ENCODE results near the gene NIPAL3. TPM values are rescaled to one million over a fixed set of nuclear protein-coding genes. Genes with fewer than 3 reads are reported as not detected.
"Not testable (repeated sequence)": the region's sequence is repeated elsewhere in the genome, so short reads cannot be mapped to it uniquely, and the experiment has no call there.

NIPAL3 gene
- total RNA-seq, 1 experiment from 2014 or later, result 11.2 TPM

DNA sequence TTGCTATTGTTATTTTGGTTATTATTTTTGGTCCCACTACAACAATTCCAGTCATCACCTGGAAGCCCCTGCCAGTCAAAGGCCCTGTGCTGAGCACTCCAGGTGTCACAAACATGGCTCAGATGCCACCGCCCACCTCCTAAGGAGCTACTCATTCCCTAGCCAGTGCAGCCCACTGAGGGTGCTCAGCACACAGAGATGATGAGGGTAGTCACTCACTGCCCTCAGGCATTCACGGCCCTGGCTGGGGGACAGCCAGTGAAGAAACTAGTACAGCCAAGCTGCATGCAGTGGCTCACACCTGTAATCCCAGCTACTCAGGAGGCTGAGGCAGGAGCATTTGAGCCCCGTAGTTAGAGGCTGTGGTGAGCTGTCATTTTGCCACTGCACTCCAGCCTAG lies 42.3 kb downstream of the NIPAL3 start:
- H3K27me3 Mint-ChIP-seq (ENCODE audit: low read depth), result no peaks in the 10 kb centered on the region
- no peak for ATAC-seq
- no peak overlapping the region for H3K4me3 Mint-ChIP-seq
- H3K4me1 Mint-ChIP-seq, result peaks cover 6% of the 10 kb centered on the region
- H3K36me3 Mint-ChIP-seq, result peaks cover 16% of the 10 kb centered on the region
- ChIA-PET CTCF (interaction anchor here (0.7 to 1.0 kb wide), 3 partner anchors 20 to 129 kb away, joined by 3 read pairs; partner anchors contain the start of gene NIPAL3), POLR2A (interaction anchor here (0.7 kb wide), 1 partner anchor 287 kb away, joined by 4 read pairs; the partner anchor contains the start of gene CLIC4)
- TF ChIP-seq, protein P1, sequence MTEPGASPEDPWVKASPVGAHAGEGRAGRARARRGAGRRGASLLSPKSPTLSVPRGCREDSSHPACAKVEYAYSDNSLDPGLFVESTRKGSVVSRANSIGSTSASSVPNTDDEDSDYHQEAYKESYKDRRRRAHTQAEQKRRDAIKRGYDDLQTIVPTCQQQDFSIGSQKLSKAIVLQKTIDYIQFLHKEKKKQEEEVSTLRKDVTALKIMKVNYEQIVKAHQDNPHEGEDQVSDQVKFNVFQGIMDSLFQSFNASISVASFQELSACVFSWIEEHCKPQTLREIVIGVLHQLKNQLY (CRISPR knock-in tag; IDR thresholded peaks at IDR 0.05), result no peak
- TF ChIP-seq, protein P2, sequence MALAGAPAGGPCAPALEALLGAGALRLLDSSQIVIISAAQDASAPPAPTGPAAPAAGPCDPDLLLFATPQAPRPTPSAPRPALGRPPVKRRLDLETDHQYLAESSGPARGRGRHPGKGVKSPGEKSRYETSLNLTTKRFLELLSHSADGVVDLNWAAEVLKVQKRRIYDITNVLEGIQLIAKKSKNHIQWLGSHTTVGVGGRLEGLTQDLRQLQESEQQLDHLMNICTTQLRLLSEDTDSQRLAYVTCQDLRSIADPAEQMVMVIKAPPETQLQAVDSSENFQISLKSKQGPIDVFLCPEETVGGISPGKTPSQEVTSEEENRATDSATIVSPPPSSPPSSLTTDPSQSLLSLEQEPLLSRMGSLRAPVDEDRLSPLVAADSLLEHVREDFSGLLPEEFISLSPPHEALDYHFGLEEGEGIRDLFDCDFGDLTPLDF (CRISPR knock-in tag; IDR thresholded peaks at IDR 0.05), result no peak
- TF ChIP-seq, protein P3, sequence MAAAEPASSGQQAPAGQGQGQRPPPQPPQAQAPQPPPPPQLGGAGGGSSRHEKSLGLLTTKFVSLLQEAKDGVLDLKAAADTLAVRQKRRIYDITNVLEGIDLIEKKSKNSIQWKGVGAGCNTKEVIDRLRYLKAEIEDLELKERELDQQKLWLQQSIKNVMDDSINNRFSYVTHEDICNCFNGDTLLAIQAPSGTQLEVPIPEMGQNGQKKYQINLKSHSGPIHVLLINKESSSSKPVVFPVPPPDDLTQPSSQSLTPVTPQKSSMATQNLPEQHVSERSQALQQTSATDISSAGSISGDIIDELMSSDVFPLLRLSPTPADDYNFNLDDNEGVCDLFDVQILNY (CRISPR knock-in tag; IDR thresholded peaks at IDR 0.05), result no peak
- no peak for TF ChIP-seq JAZF1 (CRISPR knock-in tag; IDR thresholded peaks at IDR 0.05)
- no peak for TF ChIP-seq GTF2I (CRISPR knock-in tag; conservative IDR thresholded peaks at IDR 0.05)
- TF ChIP-seq, protein P4, sequence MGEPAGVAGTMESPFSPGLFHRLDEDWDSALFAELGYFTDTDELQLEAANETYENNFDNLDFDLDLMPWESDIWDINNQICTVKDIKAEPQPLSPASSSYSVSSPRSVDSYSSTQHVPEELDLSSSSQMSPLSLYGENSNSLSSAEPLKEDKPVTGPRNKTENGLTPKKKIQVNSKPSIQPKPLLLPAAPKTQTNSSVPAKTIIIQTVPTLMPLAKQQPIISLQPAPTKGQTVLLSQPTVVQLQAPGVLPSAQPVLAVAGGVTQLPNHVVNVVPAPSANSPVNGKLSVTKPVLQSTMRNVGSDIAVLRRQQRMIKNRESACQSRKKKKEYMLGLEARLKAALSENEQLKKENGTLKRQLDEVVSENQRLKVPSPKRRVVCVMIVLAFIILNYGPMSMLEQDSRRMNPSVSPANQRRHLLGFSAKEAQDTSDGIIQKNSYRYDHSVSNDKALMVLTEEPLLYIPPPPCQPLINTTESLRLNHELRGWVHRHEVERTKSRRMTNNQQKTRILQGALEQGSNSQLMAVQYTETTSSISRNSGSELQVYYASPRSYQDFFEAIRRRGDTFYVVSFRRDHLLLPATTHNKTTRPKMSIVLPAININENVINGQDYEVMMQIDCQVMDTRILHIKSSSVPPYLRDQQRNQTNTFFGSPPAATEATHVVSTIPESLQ (CRISPR knock-in tag; IDR thresholded peaks at IDR 0.05), result no peak
- TF ChIP-seq CREM (CRISPR knock-in tag; IDR thresholded peaks at IDR 0.05), result no peak
- no peak for TF ChIP-seq NFYB (CRISPR knock-in tag; conservative IDR thresholded peaks at IDR 0.05; ENCODE audit: low read depth)
- TF ChIP-seq NFATC4 (CRISPR knock-in tag; IDR thresholded peaks at IDR 0.05), result no peak
- TF ChIP-seq, protein P5, sequence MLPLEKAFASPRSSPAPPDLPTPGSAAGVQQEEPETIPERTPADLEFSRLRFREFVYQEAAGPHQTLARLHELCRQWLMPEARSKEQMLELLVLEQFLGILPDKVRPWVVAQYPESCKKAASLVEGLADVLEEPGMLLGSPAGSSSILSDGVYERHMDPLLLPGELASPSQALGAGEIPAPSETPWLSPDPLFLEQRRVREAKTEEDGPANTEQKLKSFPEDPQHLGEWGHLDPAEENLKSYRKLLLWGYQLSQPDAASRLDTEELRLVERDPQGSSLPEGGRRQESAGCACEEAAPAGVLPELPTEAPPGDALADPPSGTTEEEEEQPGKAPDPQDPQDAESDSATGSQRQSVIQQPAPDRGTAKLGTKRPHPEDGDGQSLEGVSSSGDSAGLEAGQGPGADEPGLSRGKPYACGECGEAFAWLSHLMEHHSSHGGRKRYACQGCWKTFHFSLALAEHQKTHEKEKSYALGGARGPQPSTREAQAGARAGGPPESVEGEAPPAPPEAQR (CRISPR knock-in tag; IDR thresholded peaks at IDR 0.05), result no peak
- TF ChIP-seq TCF7 (CRISPR knock-in tag; IDR thresholded peaks at IDR 0.05; ENCODE audit: low read depth), result no peak
- no peak for TF ChIP-seq ETV6 (CRISPR knock-in tag; IDR thresholded peaks at IDR 0.05)
- TF ChIP-seq NFE2L1 (CRISPR knock-in tag; IDR thresholded peaks at IDR 0.05), result no peak
- TF ChIP-seq CREB1 (CRISPR knock-in tag; IDR thresholded peaks at IDR 0.05), result no peak
- peaks cover 6% of the 10 kb centered on the region for H3K9me3 Mint-ChIP-seq
- H3K27ac Mint-ChIP-seq, result no peak overlapping the region
- no peak for DNase-seq (ENCODE audit: low spot score)

DNA sequence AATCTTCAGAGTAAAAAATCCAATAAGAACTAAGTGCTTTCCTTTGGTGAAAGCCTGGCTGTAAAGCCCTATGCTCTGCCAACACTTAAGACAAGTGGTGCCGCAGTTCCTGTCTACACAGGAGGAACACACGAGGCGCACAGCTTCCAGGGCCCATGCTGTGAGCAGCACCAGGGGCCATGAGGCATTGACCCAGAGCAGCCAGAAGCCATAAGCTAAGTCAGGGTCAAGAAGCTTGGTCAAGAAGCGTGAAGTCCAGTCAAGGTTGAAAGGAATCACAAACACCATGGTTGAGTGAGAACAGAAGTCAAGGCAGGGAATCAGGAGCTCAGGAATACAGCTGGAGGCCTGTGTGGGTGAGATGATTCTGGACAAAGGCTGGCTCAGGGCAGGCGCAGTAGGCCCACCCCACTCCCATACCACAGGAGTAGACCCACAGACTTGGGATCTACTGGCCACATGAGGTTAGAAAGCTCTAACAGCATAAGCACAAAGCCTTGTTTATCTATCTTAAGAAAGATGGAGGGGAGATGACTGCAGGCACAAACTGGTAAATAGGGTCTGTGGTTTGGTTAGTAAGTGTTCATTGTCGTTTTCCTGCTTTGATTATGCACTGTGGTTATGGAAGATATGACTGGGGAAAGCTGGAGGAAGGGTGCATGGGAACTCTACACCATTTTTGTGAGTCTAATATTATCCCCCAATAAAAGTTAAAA lies 44.1 kb downstream of the NIPAL3 start:
- DNase-seq (ENCODE audit: low spot score), result no peak
- ChIA-PET CTCF (no interaction called here), POLR2A (no interaction called here)
- Mint-ChIP-seq H3K36me3 (peaks cover 16% of the 10 kb centered on the region), H3K27me3 (ENCODE audit: low read depth) (no peaks in the 10 kb centered on the region), H3K4me1 (peaks cover 23% of the 10 kb centered on the region), H3K4me3 (no peak overlapping the region), H3K27ac (0 out of 2 replicates have a peak overlapping the region, but pooled peaks have one; percentile 11), H3K9me3 (peaks cover 6% of the 10 kb centered on the region)
- TF ChIP-seq ZNF263 (CRISPR knock-in tag; IDR thresholded peaks at IDR 0.05; ENCODE audit: low read depth), result no peak
- no peak for TF ChIP-seq FOXK1 (CRISPR knock-in tag; IDR thresholded peaks at IDR 0.05)
- TF ChIP-seq MXD4 (CRISPR knock-in tag; IDR thresholded peaks at IDR 0.05; ENCODE audit: borderline replicate concordance), result no peak
- no peak for TF ChIP-seq MYBL2 (CRISPR knock-in tag; IDR thresholded peaks at IDR 0.05)
- no peak for TF ChIP-seq NFATC4 (CRISPR knock-in tag; IDR thresholded peaks at IDR 0.05)
- TF ChIP-seq, protein P6, sequence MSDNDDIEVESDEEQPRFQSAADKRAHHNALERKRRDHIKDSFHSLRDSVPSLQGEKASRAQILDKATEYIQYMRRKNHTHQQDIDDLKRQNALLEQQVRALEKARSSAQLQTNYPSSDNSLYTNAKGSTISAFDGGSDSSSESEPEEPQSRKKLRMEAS (CRISPR knock-in tag; IDR thresholded peaks at IDR 0.05), result no peak
- no peak for TF ChIP-seq CREB1 (CRISPR knock-in tag; IDR thresholded peaks at IDR 0.05)
- TF ChIP-seq RELA (CRISPR knock-in tag; IDR thresholded peaks at IDR 0.05; ENCODE audit: borderline replicate concordance), result no peak
- no peak for TF ChIP-seq KAT7 (CRISPR knock-in tag; IDR thresholded peaks at IDR 0.05; ENCODE audit: borderline replicate concordance)
- ATAC-seq, result no peak

DNA sequence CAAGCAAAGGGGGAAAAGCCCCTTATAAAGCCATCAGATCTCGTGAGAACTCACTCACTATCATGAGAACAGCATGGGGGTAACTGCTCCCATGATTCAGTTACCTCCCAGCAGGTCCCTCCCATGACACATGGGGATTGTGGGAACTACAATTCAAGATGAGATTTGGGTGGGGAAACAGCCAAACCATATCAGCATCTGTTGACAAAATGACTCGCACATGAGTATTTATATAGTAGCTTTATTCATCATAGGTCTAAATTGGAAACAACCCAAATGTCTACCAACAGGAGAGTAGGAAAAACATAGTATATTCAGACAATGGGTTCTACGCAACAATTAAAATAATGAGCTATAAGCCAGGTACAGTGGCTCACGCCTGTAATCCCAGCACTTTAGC lies 46.5 kb downstream of the NIPAL3 start:
- H3K9me3 Mint-ChIP-seq; H3K27me3 Mint-ChIP-seq (ENCODE audit: low read depth); CTCF ChIA-PET; ATAC-seq; POLR2A ChIA-PET; H3K4me3 Mint-ChIP-seq; DNase-seq (ENCODE audit: low spot score): not testable (repeated sequence)
- peaks cover 14% of the 10 kb centered on the region for H3K36me3 Mint-ChIP-seq
- H3K4me1 Mint-ChIP-seq, result peaks cover 43% of the 10 kb centered on the region
- H3K27ac Mint-ChIP-seq, result 0 out of 2 replicates have a peak overlapping the region, but pooled peaks have one; percentile 33
